Activated CD4-positive, CD25-positive, alpha-beta regulatory T cell treated with anti-CD3 and anti-CD28 coated beads, Interleukin-2, amount 50 U/mL, for 72 hours (primary cell): Measurements from ENCODE around the gene AMBP.

Source experiments
- DNase-seq: peaks from one replicate; pipeline ENCODE4 v3.0.0; 2021

AMBP gene

DNA sequence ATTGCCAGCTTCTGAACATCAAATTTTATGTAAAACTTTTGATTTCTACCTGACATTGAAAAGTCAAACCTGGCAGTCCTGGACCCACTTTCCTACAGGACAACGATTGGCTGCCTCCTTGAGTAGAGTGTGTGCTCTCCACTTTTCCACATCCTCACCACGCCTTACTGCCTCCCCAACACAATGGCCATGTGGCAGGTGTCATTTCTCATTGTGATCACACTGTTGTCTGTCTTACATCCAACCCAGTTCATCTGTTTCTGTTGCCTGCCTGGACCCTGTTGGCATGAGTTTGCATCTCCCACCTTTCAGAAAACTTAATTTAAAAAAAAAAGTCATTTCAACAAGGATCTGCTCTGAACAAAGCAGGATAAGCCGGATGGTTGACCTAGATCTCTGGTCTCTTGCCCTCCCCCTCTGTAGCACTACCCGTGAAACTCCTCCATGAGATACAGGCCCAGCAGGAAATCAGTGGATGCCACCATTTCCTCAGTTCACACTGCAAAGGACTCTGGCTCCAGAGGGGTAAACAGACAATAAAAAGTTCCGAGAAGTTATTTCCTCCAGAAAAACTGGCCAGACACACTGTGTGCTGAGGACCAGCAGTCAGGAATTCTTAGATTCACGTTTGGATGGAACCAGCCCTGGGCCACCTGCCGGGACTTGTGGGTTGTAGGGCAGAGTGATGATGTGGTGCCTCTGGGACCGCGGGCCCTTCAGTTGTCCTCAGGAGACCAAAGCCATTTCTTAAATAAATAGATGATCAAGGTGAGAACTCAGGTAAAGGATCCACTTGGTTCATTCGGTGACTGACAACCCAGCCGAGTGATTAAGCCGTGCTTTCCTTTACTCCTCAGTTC, 48.6 kb downstream of the AMBP start:
- DNase-seq, result no peak

DNA sequence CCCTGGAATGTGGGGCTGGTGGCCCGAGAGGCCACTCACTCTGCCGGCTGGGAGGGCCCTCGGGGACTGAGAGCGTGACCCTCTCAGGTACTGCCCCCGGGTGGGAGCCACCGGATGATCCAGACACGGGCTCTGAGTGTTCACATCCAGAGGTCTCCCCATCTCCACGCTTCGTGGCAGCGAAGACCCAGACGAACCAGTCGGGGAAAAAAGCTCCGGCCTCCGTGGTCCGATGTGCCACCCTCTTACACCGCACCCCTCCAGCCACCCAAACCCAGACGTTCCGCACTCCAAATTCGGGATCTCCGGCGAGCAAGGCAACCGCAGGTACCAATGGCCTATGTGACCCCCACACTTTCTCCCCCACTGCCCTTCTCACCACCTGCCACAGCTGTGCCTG, 49.5 kb downstream of the AMBP start:
- no peak for DNase-seq

GRCh38 chr9:114027863-114028465, 50.1 kb downstream of the AMBP start:
- no peak for DNase-seq

GRCh38 chr9:114027159-114027862, 50.8 kb downstream of the AMBP start:
- DNase-seq, result no peak

DNA sequence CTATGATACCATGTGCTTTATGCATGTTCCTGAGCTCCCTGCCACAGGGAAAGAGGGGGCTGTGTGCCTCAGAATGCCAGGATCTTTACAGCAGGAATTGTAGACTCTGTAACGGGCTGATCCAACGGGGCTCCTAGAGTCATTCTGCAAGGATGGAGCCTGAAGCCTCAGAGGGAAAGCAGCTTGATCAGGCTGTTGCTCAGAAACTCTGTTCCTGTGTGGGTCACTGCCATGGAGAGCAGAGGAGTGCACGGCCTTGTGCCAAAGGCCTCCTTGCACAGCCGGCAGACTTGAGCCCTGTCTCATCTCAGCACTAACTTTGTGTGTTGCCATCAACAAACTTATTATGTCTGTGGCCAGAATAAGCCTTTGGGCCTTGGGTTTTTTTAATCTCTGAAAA, 51.8 kb downstream of the AMBP start:
- DNase-seq, result no peak

DNA sequence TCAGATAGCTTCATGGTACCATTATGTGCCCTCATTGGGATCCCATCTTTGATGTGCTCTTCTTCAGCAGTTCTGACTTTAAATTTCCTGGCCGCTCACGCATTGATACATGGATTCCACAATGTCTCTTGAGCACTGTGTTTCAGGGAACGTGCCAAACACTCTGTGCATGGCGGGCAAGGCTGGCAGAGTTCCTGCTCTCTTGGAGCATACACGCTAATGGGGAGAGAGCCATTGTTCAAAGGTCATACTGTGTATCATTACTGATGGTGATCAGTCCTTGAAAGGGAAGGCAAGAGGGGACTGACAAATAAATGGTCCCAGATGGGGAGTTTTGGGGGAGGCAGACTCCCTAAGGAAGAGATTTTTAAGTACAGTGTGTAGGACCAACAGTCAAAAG, 52.3 kb downstream of the AMBP start:
- no peak for DNase-seq

GRCh38 chr9:114025196-114025753, 52.8 kb downstream of the AMBP start:
- DNase-seq, result no peak

DNA sequence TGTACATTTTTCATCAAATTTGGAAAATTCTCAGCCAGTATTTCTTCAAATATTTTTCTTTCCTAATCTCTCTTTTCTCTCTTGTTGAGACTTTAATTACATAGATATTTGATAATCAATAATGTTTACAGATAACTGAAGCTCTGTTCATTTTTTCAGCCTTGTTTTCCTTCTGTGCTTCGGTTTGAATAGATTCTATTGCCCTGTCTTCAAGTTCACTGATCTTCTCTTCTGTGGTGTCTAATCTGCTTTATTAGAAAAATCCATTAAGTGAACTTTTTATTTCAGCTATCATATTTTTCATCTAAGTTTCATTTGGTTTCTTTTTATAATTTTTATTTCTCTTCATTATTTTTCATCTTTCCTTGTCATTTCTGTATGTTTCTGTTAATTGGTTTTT, 54.1 kb downstream of the AMBP start:
- DNase-seq, result no peak

DNA sequence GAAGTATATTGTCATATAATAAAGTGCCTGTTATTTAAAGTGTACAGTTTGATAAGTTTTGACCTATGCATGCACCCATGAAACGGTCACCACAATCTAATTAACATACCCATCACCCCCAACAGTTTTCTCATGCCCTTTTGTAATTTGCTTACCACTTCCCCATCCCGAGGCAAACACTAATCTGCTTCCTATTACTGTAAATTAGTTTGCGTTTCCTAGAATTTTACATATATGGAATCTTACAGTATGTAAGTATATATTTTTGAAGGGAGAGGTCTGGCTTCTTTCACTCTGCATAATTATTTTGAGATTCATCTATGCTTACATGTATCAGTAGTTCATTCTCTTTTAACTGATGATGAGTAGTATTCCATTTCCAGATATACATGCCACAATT, 56.5 kb downstream of the AMBP start:
- DNase-seq, result no peak

DNA sequence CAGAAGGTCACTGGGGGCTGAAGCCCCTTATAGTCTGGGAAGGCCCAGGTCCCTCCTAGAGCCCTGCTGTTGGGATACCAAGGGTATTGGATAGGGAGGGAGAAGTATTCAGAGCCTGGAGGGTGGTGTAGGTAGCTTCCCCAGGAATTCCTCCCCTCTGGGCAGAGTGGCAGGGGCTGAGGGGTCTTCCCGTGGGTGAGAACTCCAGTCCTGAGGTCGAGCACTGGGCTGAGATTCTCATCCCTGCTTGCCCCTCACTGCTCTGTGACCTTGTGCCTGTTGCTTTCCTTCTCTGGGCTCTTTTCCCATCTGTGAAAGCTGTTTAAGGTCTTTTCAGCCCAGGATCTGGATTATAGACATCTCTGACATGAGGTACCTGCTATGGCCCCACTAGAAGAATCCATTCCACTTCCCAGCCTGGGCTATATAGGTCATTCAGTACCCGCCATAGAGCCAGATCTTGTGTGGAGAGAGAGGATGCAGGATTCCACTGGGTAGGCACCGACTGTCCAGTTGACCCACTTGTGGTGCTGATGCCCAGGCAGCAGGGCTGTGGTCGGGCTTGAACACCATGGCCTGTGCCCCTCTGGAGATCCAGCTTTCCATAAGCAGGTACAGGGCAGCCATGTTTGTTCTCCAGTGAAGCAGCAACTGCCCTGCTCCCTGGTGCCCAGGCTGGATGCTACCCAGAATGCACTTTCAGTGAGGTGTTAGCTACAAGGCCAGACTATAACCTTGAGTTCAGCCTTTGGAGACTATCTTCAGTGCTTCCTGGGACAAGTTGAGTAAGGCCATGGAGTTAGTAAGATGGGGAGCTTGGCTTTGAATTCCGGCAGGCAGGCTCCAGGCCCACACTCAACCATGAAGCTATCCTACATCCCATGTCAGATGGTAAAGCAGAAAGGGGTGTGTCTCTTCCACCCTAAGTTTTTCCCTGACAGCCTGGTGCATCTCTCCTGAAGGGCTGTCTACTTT, 60.1 kb downstream of the AMBP start:
- DNase-seq, result peak; percentile 20

GRCh38 chr9:114016629-114017423, 61.3 kb downstream of the AMBP start:
- DNase-seq, result no peak

GRCh38 chr9:114016101-114016500, 62.0 kb downstream of the AMBP start:
- DNase-seq, result no peak

GRCh38 chr9:114015607-114016006, 62.5 kb downstream of the AMBP start:
- no peak for DNase-seq

DNA sequence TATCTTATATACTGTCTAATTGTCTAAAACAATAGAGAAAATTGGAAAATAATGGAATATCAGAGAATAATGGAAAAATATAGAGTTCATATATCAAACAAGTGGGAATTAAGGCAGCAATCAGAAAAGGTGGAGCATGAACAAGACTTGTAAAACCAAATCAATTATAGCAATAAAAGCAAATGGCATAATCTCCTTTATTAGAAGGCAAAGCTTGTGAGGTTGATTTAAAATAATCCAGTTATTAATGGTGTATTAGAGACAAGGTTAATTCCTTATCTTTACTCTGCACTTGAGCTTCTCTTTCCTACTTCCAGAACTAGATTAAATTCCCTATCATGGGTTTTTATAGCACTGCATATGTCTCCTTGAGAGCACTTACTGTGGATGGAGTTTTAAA, 64.1 kb downstream of the AMBP start:
- DNase-seq, result no peak

GRCh38 chr9:114012126-114012525, 66.0 kb downstream of the AMBP start:
- no peak for DNase-seq

DNA sequence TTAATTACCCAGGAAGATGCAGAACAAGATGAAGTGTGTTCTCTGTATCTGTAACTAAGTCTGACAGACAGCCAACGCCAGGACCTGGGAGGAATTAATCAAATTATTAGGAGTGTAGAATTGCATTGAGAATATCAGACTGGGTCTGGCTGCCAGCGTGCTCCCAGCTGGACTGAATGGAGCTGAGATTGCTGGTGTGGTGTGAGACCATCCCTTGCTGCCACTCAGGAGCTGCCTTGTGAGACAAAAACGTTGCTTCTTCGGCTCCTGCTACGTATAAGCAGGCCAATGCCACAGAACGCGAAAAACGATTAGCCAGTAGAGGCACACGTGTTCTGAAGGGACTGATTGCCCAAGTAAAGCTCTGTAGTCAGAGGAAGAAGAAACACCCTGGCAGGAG, 66.8 kb downstream of the AMBP start:
- DNase-seq, result peak; percentile 12
